Measurements from ENCODE around the gene EHD3. TPM values are rescaled to one million over a fixed set of nuclear protein-coding genes. Genes with fewer than 3 reads are reported as not detected.

EHD3 gene
- total RNA-seq, 1 donor from 2014 or later: 20.9 TPM

GRCh38 chr2:31221544-31221943, 12.4 kb upstream of the EHD3 start:
- Mint-ChIP-seq H3K4me1 (ENCODE audit: low read depth, unreplicated experiment) (peaks cover 6% of the 10 kb centered on the region), H3K27ac (ENCODE audit: unreplicated experiment) (no peak overlapping the region), H3K27me3 (ENCODE audit: low read depth, unreplicated experiment) (peaks cover 17% of the 10 kb centered on the region), H3K9me3 (ENCODE audit: unreplicated experiment) (no peaks in the 10 kb centered on the region), H3K4me3 (ENCODE audit: unreplicated experiment) (no peak overlapping the region), H3K36me3 (ENCODE audit: low read depth, unreplicated experiment) (no peaks in the 10 kb centered on the region)
- DNase-seq (ENCODE audit: low read depth) (no peak), FAIRE-seq (no peak)
- no peak overlapping the region for H3K4me3 ChIP-seq (ENCODE audit: insufficient read depth, low read depth, low read length)
- no peaks in the 10 kb centered on the region for H3K36me3 ChIP-seq (ENCODE audit: insufficient read depth, low read length)
- H3K79me2 ChIP-seq (ENCODE audit: insufficient read depth, low read length): no peaks in the 10 kb centered on the region
- no peak overlapping the region for H3K27ac ChIP-seq (ENCODE audit: low read depth, low read length)
- TF ChIP-seq, protein P1, sequence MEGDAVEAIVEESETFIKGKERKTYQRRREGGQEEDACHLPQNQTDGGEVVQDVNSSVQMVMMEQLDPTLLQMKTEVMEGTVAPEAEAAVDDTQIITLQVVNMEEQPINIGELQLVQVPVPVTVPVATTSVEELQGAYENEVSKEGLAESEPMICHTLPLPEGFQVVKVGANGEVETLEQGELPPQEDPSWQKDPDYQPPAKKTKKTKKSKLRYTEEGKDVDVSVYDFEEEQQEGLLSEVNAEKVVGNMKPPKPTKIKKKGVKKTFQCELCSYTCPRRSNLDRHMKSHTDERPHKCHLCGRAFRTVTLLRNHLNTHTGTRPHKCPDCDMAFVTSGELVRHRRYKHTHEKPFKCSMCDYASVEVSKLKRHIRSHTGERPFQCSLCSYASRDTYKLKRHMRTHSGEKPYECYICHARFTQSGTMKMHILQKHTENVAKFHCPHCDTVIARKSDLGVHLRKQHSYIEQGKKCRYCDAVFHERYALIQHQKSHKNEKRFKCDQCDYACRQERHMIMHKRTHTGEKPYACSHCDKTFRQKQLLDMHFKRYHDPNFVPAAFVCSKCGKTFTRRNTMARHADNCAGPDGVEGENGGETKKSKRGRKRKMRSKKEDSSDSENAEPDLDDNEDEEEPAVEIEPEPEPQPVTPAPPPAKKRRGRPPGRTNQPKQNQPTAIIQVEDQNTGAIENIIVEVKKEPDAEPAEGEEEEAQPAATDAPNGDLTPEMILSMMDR (IDR thresholded peaks at IDR 0.05; ENCODE audit: insufficient read depth, low read depth, low read length): no peak
- TF ChIP-seq EZH2 (IDR thresholded peaks at IDR 0.05; ENCODE audit: insufficient read depth, low read length): no peak
- no peaks in the 10 kb centered on the region for H3K4me1 ChIP-seq (ENCODE audit: insufficient read depth, low read length)
- H2AFZ ChIP-seq (ENCODE audit: low read depth, low read length): no peak overlapping the region
- H3K27me3 ChIP-seq (ENCODE audit: insufficient read depth, low read length): peaks cover 28% of the 10 kb centered on the region
- no peaks in the 10 kb centered on the region for H4K20me1 ChIP-seq (ENCODE audit: insufficient read depth, low read length)
- H3K9ac ChIP-seq (ENCODE audit: low read length): no peak overlapping the region
- H3K4me2 ChIP-seq (ENCODE audit: low read length): no peak overlapping the region
- H3K9me3 ChIP-seq (ENCODE audit: insufficient read depth, low read depth, low read length): no peaks in the 10 kb centered on the region

- Histone ChIP-seq H3K27me3 (ENCODE audit: insufficient read depth, low read length) (peaks cover 32% of the 10 kb centered on the region), H3K36me3 (ENCODE audit: insufficient read depth, low read length) (no peaks in the 10 kb centered on the region), H3K4me2 (ENCODE audit: low read length) (no peak overlapping the region), H3K27ac (ENCODE audit: low read depth, low read length) (no peak overlapping the region), H3K9me3 (ENCODE audit: insufficient read depth, low read depth, low read length) (no peaks in the 10 kb centered on the region), H4K20me1 (ENCODE audit: insufficient read depth, low read length) (no peaks in the 10 kb centered on the region), H3K9ac (ENCODE audit: low read length) (no peak overlapping the region), H3K4me3 (ENCODE audit: insufficient read depth, low read depth, low read length) (no peak overlapping the region), H3K79me2 (ENCODE audit: insufficient read depth, low read length) (no peaks in the 10 kb centered on the region), H3K4me1 (ENCODE audit: insufficient read depth, low read length) (no peaks in the 10 kb centered on the region), H2AFZ (ENCODE audit: low read depth, low read length) (no peak overlapping the region)
- no peak for TF ChIP-seq EZH2 (IDR thresholded peaks at IDR 0.05; ENCODE audit: insufficient read depth, low read length)
- TF ChIP-seq, protein P1 (IDR thresholded peaks at IDR 0.05; ENCODE audit: insufficient read depth, low read depth, low read length): no peak
- Mint-ChIP-seq H3K27me3 (ENCODE audit: low read depth, unreplicated experiment) (peaks cover 19% of the 10 kb centered on the region), H3K4me1 (ENCODE audit: low read depth, unreplicated experiment) (peaks cover 6% of the 10 kb centered on the region), H3K9me3 (ENCODE audit: unreplicated experiment) (no peaks in the 10 kb centered on the region), H3K27ac (ENCODE audit: unreplicated experiment) (no peak overlapping the region), H3K4me3 (ENCODE audit: unreplicated experiment) (no peak overlapping the region), H3K36me3 (ENCODE audit: low read depth, unreplicated experiment) (no peaks in the 10 kb centered on the region)
- FAIRE-seq (no peak), DNase-seq (ENCODE audit: low read depth) (no peak)
Measured at GRCh38 chr2:31222071-31222470, 11.9 kb upstream of the EHD3 start.

DNA sequence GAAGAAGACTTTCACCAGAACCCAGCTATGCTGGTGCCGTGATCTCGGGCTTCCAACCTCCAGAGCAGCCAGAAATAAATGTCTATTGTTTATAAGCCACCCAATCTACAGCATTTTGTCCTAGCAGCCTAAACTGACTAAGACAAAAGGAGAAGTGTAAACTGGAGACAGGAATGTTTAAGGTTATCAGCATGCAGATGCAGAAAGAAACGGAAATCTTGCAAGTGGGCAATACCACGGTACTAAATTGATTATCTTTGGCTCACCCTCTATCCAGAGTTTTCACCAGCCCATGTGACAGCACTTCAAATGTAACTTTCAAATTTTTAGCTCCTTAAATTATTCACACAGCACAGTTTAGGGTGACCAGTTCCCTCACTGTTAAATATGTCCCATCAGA, 10.9 kb upstream of the EHD3 start:
- H3K27ac ChIP-seq (ENCODE audit: low read depth, low read length): no peak overlapping the region
- no peak for FAIRE-seq
- Mint-ChIP-seq H3K4me3 (ENCODE audit: unreplicated experiment) (no peak overlapping the region), H3K36me3 (ENCODE audit: low read depth, unreplicated experiment) (no peaks in the 10 kb centered on the region), H3K4me1 (ENCODE audit: low read depth, unreplicated experiment) (no peaks in the 10 kb centered on the region), H3K27ac (ENCODE audit: unreplicated experiment) (no peak overlapping the region), H3K27me3 (ENCODE audit: low read depth, unreplicated experiment) (peaks cover 19% of the 10 kb centered on the region), H3K9me3 (ENCODE audit: unreplicated experiment) (no peaks in the 10 kb centered on the region)
- H3K27me3 ChIP-seq (ENCODE audit: insufficient read depth, low read length): peaks cover 32% of the 10 kb centered on the region
- H3K9ac ChIP-seq (ENCODE audit: low read length): no peak overlapping the region
- no peaks in the 10 kb centered on the region for H4K20me1 ChIP-seq (ENCODE audit: insufficient read depth, low read length)
- H3K4me2 ChIP-seq (ENCODE audit: low read length): no peak overlapping the region
- H3K9me3 ChIP-seq (ENCODE audit: insufficient read depth, low read depth, low read length): no peaks in the 10 kb centered on the region
- H2AFZ ChIP-seq (ENCODE audit: low read depth, low read length): no peak overlapping the region
- no peak for DNase-seq (ENCODE audit: low read depth)
- H3K4me1 ChIP-seq (ENCODE audit: insufficient read depth, low read length): no peaks in the 10 kb centered on the region
- TF ChIP-seq, protein P1 (IDR thresholded peaks at IDR 0.05; ENCODE audit: insufficient read depth, low read depth, low read length): no peak
- TF ChIP-seq EZH2 (IDR thresholded peaks at IDR 0.05; ENCODE audit: insufficient read depth, low read length): no peak
- no peaks in the 10 kb centered on the region for H3K79me2 ChIP-seq (ENCODE audit: insufficient read depth, low read length)
- no peak overlapping the region for H3K4me3 ChIP-seq (ENCODE audit: insufficient read depth, low read depth, low read length)
- no peaks in the 10 kb centered on the region for H3K36me3 ChIP-seq (ENCODE audit: insufficient read depth, low read length)
